Activated CD8-positive, alpha-beta T cell treated with anti-CD3 and anti-CD28 coated beads for 36 hours (primary cell): Measurements from ENCODE around the gene SGK1. TPM values are rescaled to one million over a fixed set of nuclear protein-coding genes. Genes with fewer than 3 reads are reported as not detected.

Experiments used
- ATAC-seq: fragments of 200-7000 bp; cut with Tn5 transposase; one replicate; pipeline ENCODE4 v1.10.0; 2021; ENCODE audit warnings: mild to moderate bottlenecking, moderate library complexity
- CTCF ChIA-PET: fragments of 350-600 bp; sonication (Branson Sonifier 250); formaldehyde crosslinking; loops from one replicate; lab custom pipeline; 2021; ENCODE audit warnings: antibody characterized with exemption; lab: Charles Lee
- POLR2A ChIA-PET: fragments of 350-600 bp; sonication (Branson Sonifier 250); formaldehyde crosslinking; loops from one replicate; lab custom pipeline; 2021; ENCODE audit warnings: antibody characterized with exemption; lab: Charles Lee
- DNase-seq: peaks from one replicate; pipeline ENCODE4 v3.0.0-alpha.2; 2020
- H3K27ac Mint-ChIP-seq: one replicate; pipeline ENCODE4 v1.8.0; 2021; ENCODE audit warnings: mild to moderate bottlenecking, mixed read lengths
- H3K27me3 Mint-ChIP-seq: one replicate; pipeline ENCODE4 v1.8.0; 2021; ENCODE audit warnings: mixed read lengths
- H3K36me3 Mint-ChIP-seq: one replicate; pipeline ENCODE4 v1.8.0; 2021; ENCODE audit warnings: low read depth, mixed read lengths
- H3K4me1 Mint-ChIP-seq: one replicate; pipeline ENCODE4 v1.8.0; 2021; ENCODE audit warnings: low read depth, mixed read lengths
- H3K4me3 Mint-ChIP-seq: one replicate; pipeline ENCODE4 v1.8.0; 2021; ENCODE audit warnings: mild to moderate bottlenecking, moderate library complexity, mixed read lengths
- H3K9me3 Mint-ChIP-seq: one replicate; pipeline ENCODE4 v1.8.0; 2021; ENCODE audit warnings: mixed read lengths
- intact Hi-C: fragments of 100-400 bp; cut with micrococcal nuclease; formaldehyde crosslinking; loops from one replicate; pipeline ENCODE4 v1.10.0; 2022
- total RNA-seq, 2 experiments: library from RNA; stranded (reverse); gene quantifications; one replicate each; pipeline ENCODE4 v1.2.3, GENCODE V29; 2021
- TF ChIP-seq, protein P1 (sequence below): fragments of 200-600 bp; IDR thresholded peaks from one replicate; pipeline ENCODE4 v1.8.0; 2022; ENCODE audit warnings: antibody characterized with exemption, mild to moderate bottlenecking

Gene SGK1
- total RNA-seq, 2 experiments from 2014 or later: 46.4 to 53.4 TPM

DNA sequence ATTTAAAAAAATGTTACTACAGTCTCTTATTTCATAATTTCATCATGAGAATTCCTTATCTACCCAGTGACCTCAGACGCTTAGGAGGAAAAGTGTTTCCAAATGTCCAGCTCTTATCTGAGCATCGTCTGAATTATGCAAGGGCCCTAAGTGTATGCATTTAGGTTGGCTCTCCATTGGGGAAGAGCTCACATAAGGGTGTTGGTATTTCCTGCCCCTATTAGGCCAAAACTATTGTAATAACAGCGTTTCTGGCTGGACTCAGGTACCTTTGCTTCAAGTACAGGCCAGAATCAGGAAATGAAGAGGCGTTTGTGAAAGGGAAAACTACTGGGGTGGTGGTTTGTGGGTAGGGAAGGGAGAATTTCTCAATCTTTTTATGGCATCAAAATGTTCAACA is 40.4 kb upstream of the SGK1 start:
- DNase-seq: no peak
- peaks cover 23% of the 10 kb centered on the region for H3K9me3 Mint-ChIP-seq
- intact Hi-C loops: loop anchor here (10.0 kb wide), 1 partner anchor 184 kb away; no protein-coding TSS in a partner anchor
- ChIA-PET CTCF (no interaction called here), POLR2A (interaction anchor here (0.7 kb wide), 1 partner anchor 192 kb away, joined by 3 read pairs; no protein-coding TSS in a partner anchor)
- TF ChIP-seq, protein P1, sequence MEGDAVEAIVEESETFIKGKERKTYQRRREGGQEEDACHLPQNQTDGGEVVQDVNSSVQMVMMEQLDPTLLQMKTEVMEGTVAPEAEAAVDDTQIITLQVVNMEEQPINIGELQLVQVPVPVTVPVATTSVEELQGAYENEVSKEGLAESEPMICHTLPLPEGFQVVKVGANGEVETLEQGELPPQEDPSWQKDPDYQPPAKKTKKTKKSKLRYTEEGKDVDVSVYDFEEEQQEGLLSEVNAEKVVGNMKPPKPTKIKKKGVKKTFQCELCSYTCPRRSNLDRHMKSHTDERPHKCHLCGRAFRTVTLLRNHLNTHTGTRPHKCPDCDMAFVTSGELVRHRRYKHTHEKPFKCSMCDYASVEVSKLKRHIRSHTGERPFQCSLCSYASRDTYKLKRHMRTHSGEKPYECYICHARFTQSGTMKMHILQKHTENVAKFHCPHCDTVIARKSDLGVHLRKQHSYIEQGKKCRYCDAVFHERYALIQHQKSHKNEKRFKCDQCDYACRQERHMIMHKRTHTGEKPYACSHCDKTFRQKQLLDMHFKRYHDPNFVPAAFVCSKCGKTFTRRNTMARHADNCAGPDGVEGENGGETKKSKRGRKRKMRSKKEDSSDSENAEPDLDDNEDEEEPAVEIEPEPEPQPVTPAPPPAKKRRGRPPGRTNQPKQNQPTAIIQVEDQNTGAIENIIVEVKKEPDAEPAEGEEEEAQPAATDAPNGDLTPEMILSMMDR: no peak
- H3K36me3 Mint-ChIP-seq: peaks cover 1% of the 10 kb centered on the region
- H3K27me3 Mint-ChIP-seq: no peaks in the 10 kb centered on the region
- no peak for ATAC-seq
- peaks cover 13% of the 10 kb centered on the region for H3K4me1 Mint-ChIP-seq
- no peak overlapping the region for H3K4me3 Mint-ChIP-seq
- no peak overlapping the region for H3K27ac Mint-ChIP-seq

DNA sequence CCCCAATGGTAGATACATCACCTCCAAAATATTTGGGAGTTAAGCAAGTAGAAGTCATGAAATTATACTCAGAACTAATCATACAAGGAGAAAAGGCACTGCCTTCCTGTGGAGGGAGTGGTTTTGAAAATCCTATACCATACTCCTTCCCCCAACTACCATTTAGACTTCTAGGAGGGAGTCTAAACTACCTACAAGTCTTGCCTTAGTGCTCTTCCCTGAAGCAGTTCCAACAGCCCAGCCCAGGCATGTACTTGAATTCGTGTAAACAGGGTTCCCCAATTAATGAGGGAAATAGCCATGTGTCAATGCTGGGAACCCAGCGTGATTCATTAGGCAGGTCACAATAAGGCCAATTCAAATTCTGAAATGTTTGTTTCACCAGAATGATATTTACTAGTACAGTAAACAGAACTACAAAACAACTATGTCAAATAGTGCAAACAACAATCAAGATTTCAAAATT is 39.1 kb upstream of the SGK1 start:
- no peak for ATAC-seq
- Mint-ChIP-seq H3K4me1 (peaks cover 25% of the 10 kb centered on the region), H3K27ac (no peak overlapping the region), H3K36me3 (peaks cover 1% of the 10 kb centered on the region), H3K27me3 (no peaks in the 10 kb centered on the region), H3K4me3 (no peak overlapping the region), H3K9me3 (peaks cover 23% of the 10 kb centered on the region)
- TF ChIP-seq, protein P1: no peak
- intact Hi-C loops: loop anchor here (10.0 kb wide), 1 partner anchor 182 kb away; no protein-coding TSS in a partner anchor
- CTCF ChIA-PET: no interaction called here
- DNase-seq: no peak
- POLR2A ChIA-PET: interaction anchor here (0.6 kb wide), 1 partner anchor 30 kb away, joined by 3 read pairs; no protein-coding TSS in a partner anchor

DNA sequence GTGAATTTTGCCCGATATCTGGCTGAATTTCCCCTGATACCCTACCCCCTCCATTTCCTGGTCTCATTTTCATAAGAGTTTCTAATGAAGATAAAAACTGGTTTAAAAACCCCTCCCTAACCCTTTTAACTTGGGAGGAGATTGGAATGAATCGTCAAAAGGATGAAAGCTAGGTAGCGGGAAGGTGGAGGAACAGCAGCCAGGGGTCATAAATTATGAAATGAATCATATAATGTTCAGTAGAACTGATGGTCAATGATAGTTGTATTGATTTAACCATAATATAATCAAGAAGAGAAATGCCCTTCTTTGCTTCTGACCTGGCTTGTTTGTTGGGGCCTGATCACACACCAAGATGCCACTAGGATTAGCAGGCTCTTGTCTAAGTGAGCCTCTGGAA is 38.5 kb upstream of the SGK1 start:
- Mint-ChIP-seq H3K27me3 (no peaks in the 10 kb centered on the region), H3K9me3 (peaks cover 23% of the 10 kb centered on the region), H3K4me3 (no peak overlapping the region), H3K4me1 (peaks cover 31% of the 10 kb centered on the region), H3K36me3 (peaks cover 1% of the 10 kb centered on the region), H3K27ac (no peak overlapping the region)
- DNase-seq (no peak), ATAC-seq (no peak)
- TF ChIP-seq, protein P1: no peak
- ChIA-PET CTCF (no interaction called here), POLR2A (no interaction called here)
- intact Hi-C loops: loop anchor here (10.0 kb wide), 1 partner anchor 182 kb away; no protein-coding TSS in a partner anchor

DNA sequence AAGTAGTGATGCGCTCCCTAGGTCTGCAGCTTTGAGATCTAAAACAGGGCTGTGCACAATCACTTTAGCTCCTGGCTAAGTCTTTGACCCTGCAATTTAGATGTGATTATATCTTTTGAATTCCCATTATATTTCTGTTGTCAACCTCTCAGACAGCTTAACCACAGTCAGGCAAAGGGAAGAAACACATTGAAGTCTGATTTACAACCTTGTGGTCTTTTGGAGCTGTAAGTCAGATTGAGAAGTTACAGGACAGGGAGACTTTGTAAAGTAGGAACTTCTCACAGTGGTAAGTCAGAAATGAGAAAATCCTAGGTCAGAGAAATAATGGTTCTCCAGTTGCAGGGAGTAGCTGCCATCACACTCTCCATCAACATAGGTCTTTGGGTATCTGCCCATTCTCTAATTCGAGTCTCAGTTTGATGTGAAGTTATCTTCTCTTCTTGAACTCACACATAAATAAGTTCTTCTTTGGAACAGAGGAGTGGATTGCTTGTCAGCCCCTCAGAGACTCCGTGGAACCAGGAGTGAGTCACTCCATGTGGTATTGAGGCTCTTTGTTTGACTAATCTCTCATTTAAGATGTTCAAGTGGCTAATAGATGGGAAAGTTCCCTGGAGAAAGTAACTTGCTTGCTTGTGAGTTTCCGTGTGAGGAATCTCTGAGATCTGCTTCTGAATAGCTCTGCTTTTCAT is 35.0 kb upstream of the SGK1 start:
- ATAC-seq: peak; percentile 74
- DNase-seq: peak; percentile 48
- TF ChIP-seq, protein P1: no peak
- intact Hi-C loops: loop anchor here (10.0 kb wide), 1 partner anchor 178 kb away; no protein-coding TSS in a partner anchor
- Mint-ChIP-seq H3K36me3 (peaks cover 1% of the 10 kb centered on the region), H3K27me3 (no peaks in the 10 kb centered on the region), H3K4me1 (peaks cover 28% of the 10 kb centered on the region), H3K4me3 (no peak overlapping the region), H3K9me3 (peaks cover 23% of the 10 kb centered on the region), H3K27ac (no peak overlapping the region)
- CTCF ChIA-PET: interaction anchor here (0.9 to 2.2 kb wide), 7 partner anchors 12 to 588 kb away, joined by 3 to 11 read pairs (median 4); no protein-coding TSS in a partner anchor
- POLR2A ChIA-PET: interaction anchor here (0.5 to 1.3 kb wide), 4 partner anchors 11 to 105 kb away, joined by 3 to 5 read pairs (median 4); no protein-coding TSS in a partner anchor
